ENCODE results near the gene ANO1.
A peak's percentile ranks its signal among the peaks of the same experiment; 100 is the strongest.

ANO1 gene

DNA sequence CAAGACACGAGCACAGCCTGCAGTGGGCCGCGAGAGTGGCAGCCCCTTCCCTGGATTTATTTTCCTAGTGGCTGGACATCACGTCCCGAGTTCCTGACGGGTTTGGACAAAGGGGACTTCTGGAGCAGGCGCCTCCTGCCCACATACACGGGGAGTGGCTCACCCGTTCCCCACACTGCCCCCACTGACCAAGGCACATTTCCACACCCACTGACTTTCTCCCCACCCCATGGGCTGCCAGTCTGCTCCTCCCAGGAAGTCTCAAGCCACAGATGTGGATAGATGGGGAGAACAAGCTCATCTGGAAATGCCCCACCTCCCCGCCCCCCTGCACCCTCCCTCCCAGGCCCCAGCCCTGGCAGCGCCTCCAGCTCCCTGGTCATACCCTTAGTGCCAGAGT is 91.0 kb downstream of the ANO1 start:
- no peaks in the 10 kb centered on the region for H3K9me3 ChIP-seq (ENCODE audit: control insufficient read depth, low read length)
- no peaks in the 10 kb centered on the region for H3K36me3 ChIP-seq (ENCODE audit: control insufficient read depth, insufficient read depth, low read length)
- H3K27ac ChIP-seq (ENCODE audit: insufficient read depth, low read length, poor library complexity, severe bottlenecking) = no peak overlapping the region
- DNase-seq = no peak
- H3K27me3 ChIP-seq (replicated peaks; ENCODE audit: control insufficient read depth, insufficient read depth, low read length, poor library complexity, severe bottlenecking) = no peaks in the 10 kb centered on the region
- no peak overlapping the region for H3K4me3 ChIP-seq (ENCODE audit: insufficient read depth, low read depth, low read length, poor library complexity, severe bottlenecking)
- H3K4me1 ChIP-seq (ENCODE audit: control insufficient read depth, insufficient read depth, low read length, poor library complexity, severe bottlenecking) = no peaks in the 10 kb centered on the region

- Histone ChIP-seq H3K4me1 (ENCODE audit: control insufficient read depth, insufficient read depth, low read length, poor library complexity, severe bottlenecking) (no peaks in the 10 kb centered on the region), H3K27me3 (replicated peaks; ENCODE audit: control insufficient read depth, insufficient read depth, low read length, poor library complexity, severe bottlenecking) (no peaks in the 10 kb centered on the region), H3K36me3 (ENCODE audit: control insufficient read depth, insufficient read depth, low read length) (no peaks in the 10 kb centered on the region), H3K4me3 (ENCODE audit: insufficient read depth, low read depth, low read length, poor library complexity, severe bottlenecking) (no peak overlapping the region), H3K27ac (ENCODE audit: insufficient read depth, low read length, poor library complexity, severe bottlenecking) (no peak overlapping the region), H3K9me3 (ENCODE audit: control insufficient read depth, low read length) (no peaks in the 10 kb centered on the region)
- DNase-seq = no peak
These were observed 91.5 kb downstream of the ANO1 start for GRCh38 chr11:70169632-70170031.

DNA sequence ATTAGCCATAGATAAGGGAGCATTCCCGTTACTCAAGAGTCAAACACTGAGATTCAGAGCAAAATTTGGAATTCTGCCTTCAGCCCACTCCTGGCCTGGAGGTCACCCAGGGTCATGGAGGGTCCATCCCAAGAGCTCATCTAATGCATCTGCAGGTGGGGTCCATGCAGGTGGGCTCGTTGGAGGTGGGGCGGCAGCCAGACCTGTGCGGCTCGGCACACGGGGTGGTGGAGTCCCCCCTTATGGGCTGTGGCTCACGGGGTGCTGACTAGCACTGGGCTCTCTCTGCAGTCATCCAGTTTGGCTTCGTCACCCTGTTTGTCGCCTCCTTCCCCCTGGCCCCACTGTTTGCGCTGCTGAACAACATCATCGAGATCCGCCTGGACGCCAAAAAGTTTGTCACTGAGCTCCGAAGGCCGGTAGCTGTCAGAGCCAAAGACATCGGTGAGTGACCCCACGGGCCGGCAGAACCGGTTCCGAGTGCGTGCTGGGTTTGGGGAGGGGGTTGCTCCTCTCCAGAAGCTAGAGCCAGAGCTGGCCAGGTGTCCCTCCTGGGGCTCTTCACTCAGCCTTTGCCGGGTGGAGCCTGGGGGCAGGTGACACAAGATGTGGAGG is 92.6 kb downstream of the ANO1 start:
- Histone ChIP-seq H3K9me3 (ENCODE audit: control insufficient read depth, low read length) (no peaks in the 10 kb centered on the region), H3K27me3 (replicated peaks; ENCODE audit: control insufficient read depth, insufficient read depth, low read length, poor library complexity, severe bottlenecking) (no peaks in the 10 kb centered on the region), H3K27ac (ENCODE audit: insufficient read depth, low read length, poor library complexity, severe bottlenecking) (no peak overlapping the region), H3K36me3 (ENCODE audit: control insufficient read depth, insufficient read depth, low read length) (no peaks in the 10 kb centered on the region), H3K4me1 (ENCODE audit: control insufficient read depth, insufficient read depth, low read length, poor library complexity, severe bottlenecking) (no peaks in the 10 kb centered on the region), H3K4me3 (ENCODE audit: insufficient read depth, low read depth, low read length, poor library complexity, severe bottlenecking) (no peak overlapping the region)
- no peak for DNase-seq

- DNase-seq = no peak
- Histone ChIP-seq H3K9me3 (ENCODE audit: control insufficient read depth, low read length) (no peaks in the 10 kb centered on the region), H3K27me3 (replicated peaks; ENCODE audit: control insufficient read depth, insufficient read depth, low read length, poor library complexity, severe bottlenecking) (no peaks in the 10 kb centered on the region), H3K4me1 (ENCODE audit: control insufficient read depth, insufficient read depth, low read length, poor library complexity, severe bottlenecking) (no peaks in the 10 kb centered on the region), H3K27ac (ENCODE audit: insufficient read depth, low read length, poor library complexity, severe bottlenecking) (no peak overlapping the region), H3K4me3 (ENCODE audit: insufficient read depth, low read depth, low read length, poor library complexity, severe bottlenecking) (no peak overlapping the region), H3K36me3 (ENCODE audit: control insufficient read depth, insufficient read depth, low read length) (no peaks in the 10 kb centered on the region)
These were observed 94.9 kb downstream of the ANO1 start for GRCh38 chr11:70173018-70173417.

DNA sequence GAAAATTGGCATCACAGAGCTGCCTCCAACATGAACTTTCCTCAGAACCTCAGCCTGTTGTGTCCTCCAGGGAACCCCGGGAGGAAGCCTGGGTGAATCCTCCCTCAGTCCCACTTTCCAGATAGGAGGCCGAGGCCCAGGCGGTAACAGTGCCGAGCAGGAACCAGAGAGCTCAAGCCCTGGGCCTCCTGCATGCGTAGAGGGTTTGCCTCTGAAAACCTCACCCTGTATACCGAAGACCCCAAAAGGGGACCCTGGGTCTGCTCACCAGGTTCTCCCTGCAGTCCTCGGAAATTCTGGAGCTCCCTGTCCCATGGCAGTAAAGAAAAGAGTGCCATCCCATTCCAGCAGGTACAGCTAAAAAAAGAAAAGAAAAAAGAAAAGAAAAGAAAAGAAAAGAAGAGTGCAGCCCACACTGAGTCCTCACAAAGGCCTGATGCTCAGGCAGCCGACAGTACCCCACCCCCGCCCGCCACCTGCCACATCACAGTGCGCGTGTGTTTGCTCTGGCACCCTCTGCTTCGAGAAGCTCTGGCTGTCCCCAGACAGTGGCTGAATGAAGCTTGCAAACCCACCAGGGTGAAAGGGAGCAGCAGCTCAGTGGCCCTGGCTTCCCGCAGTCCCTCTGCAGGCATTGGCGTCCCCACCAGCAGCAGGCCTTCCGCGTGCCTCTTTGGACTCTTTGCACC is 96.6 kb downstream of the ANO1 start:
- Histone ChIP-seq H3K4me3 (ENCODE audit: insufficient read depth, low read depth, low read length, poor library complexity, severe bottlenecking) (no peak overlapping the region), H3K9me3 (ENCODE audit: control insufficient read depth, low read length) (no peaks in the 10 kb centered on the region), H3K4me1 (ENCODE audit: control insufficient read depth, insufficient read depth, low read length, poor library complexity, severe bottlenecking) (no peaks in the 10 kb centered on the region), H3K27me3 (replicated peaks; ENCODE audit: control insufficient read depth, insufficient read depth, low read length, poor library complexity, severe bottlenecking) (no peaks in the 10 kb centered on the region), H3K27ac (ENCODE audit: insufficient read depth, low read length, poor library complexity, severe bottlenecking) (no peak overlapping the region), H3K36me3 (ENCODE audit: control insufficient read depth, insufficient read depth, low read length) (no peaks in the 10 kb centered on the region)
- DNase-seq = no peak

DNA sequence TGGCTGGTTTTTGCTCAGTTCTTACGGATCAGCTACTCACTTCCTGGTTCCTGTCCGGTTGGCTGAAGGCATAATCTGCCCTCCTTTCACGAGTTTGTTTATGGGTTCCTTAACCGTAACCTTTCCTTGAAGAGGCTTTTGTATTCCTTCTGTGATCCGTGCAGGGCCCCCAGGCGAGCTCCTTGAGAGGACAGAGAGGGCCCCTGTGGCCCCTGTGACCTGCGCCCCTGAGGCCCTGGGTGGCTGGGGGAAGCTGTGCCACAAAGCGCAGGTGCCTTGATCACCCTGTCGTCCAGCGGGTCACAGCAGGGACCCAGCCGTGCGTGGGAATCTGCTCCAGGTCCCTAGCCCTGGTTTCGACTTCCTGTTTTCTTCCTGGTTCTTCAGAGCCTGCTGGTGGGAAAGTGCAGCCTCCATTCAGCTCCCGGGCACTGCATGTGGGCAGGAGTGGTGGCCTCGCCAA is 97.2 kb downstream of the ANO1 start:
- Histone ChIP-seq H3K36me3 (ENCODE audit: control insufficient read depth, insufficient read depth, low read length) (no peaks in the 10 kb centered on the region), H3K27ac (ENCODE audit: insufficient read depth, low read length, poor library complexity, severe bottlenecking) (no peak overlapping the region), H3K27me3 (replicated peaks; ENCODE audit: control insufficient read depth, insufficient read depth, low read length, poor library complexity, severe bottlenecking) (no peaks in the 10 kb centered on the region), H3K4me3 (ENCODE audit: insufficient read depth, low read depth, low read length, poor library complexity, severe bottlenecking) (no peak overlapping the region), H3K4me1 (ENCODE audit: control insufficient read depth, insufficient read depth, low read length, poor library complexity, severe bottlenecking) (no peaks in the 10 kb centered on the region), H3K9me3 (ENCODE audit: control insufficient read depth, low read length) (no peaks in the 10 kb centered on the region)
- no peak for DNase-seq

DNA sequence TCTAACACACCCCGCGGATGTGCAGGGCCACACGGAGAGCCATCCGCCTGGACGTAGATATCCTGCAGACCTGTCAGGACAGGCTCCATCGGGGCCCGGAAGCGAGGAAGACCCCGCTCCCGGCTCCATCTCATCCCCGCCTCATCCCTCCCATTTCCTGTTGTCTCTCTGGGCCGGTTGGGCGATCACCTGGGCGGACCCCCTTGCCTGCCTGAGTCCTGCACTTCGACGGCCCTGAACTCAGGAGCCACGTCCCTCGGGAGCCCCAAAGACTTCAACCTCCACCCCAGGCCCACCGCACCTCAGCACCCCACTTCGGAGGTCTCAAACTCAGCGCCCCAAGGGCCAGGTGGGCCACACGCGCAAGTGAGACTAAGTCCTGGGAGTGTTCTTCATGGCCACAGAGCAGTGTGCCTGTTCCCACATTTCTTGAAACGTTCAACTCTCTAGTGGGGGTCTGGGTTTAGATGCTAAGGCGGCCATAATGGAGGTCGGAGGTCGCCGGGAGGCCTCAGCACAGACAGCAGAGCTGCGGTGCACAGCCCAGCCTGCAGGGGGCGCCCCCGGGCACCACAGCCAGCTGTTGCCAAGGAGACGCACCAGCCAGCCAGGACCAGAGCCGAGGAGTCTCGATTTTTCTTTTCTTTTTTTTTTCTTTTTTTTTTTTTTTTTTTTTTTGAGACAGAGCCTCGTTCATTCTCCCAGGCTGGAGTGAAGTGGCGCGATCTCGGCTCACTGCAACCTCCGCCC is 99.0 kb downstream of the ANO1 start:
- Histone ChIP-seq H3K9me3 (ENCODE audit: control insufficient read depth, low read length) (no peaks in the 10 kb centered on the region), H3K4me1 (ENCODE audit: control insufficient read depth, insufficient read depth, low read length, poor library complexity, severe bottlenecking) (no peaks in the 10 kb centered on the region), H3K4me3 (ENCODE audit: insufficient read depth, low read depth, low read length, poor library complexity, severe bottlenecking) (no peak overlapping the region), H3K27me3 (replicated peaks; ENCODE audit: control insufficient read depth, insufficient read depth, low read length, poor library complexity, severe bottlenecking) (no peaks in the 10 kb centered on the region), H3K27ac (ENCODE audit: insufficient read depth, low read length, poor library complexity, severe bottlenecking) (no peak overlapping the region), H3K36me3 (ENCODE audit: control insufficient read depth, insufficient read depth, low read length) (no peaks in the 10 kb centered on the region)
- peak; percentile 19 to 42 (median 22) for DNase-seq

GRCh38 chr11:70180906-70181305 is 102.8 kb downstream of the ANO1 start:
- Histone ChIP-seq H3K27me3 (replicated peaks; ENCODE audit: control insufficient read depth, insufficient read depth, low read length, poor library complexity, severe bottlenecking) (no peaks in the 10 kb centered on the region), H3K36me3 (ENCODE audit: control insufficient read depth, insufficient read depth, low read length) (no peaks in the 10 kb centered on the region), H3K27ac (ENCODE audit: insufficient read depth, low read length, poor library complexity, severe bottlenecking) (no peak overlapping the region), H3K4me3 (ENCODE audit: insufficient read depth, low read depth, low read length, poor library complexity, severe bottlenecking) (no peak overlapping the region), H3K9me3 (ENCODE audit: control insufficient read depth, low read length) (no peaks in the 10 kb centered on the region), H3K4me1 (ENCODE audit: control insufficient read depth, insufficient read depth, low read length, poor library complexity, severe bottlenecking) (no peaks in the 10 kb centered on the region)
- DNase-seq = no peak

GRCh38 chr11:70182266-70182665 is 104.1 kb downstream of the ANO1 start:
- no peak for DNase-seq
- H3K27me3 ChIP-seq (replicated peaks; ENCODE audit: control insufficient read depth, insufficient read depth, low read length, poor library complexity, severe bottlenecking) = no peaks in the 10 kb centered on the region
- H3K4me3 ChIP-seq (ENCODE audit: insufficient read depth, low read depth, low read length, poor library complexity, severe bottlenecking) = no peak overlapping the region
- H3K27ac ChIP-seq (ENCODE audit: insufficient read depth, low read length, poor library complexity, severe bottlenecking) = no peak overlapping the region
- no peaks in the 10 kb centered on the region for H3K36me3 ChIP-seq (ENCODE audit: control insufficient read depth, insufficient read depth, low read length)
- H3K4me1 ChIP-seq (ENCODE audit: control insufficient read depth, insufficient read depth, low read length, poor library complexity, severe bottlenecking) = no peaks in the 10 kb centered on the region
- H3K9me3 ChIP-seq (ENCODE audit: control insufficient read depth, low read length) = no peaks in the 10 kb centered on the region

GRCh38 chr11:70183032-70183431 is 104.9 kb downstream of the ANO1 start:
- Histone ChIP-seq H3K27ac (ENCODE audit: insufficient read depth, low read length, poor library complexity, severe bottlenecking) (no peak overlapping the region), H3K4me1 (ENCODE audit: control insufficient read depth, insufficient read depth, low read length, poor library complexity, severe bottlenecking) (no peaks in the 10 kb centered on the region), H3K4me3 (ENCODE audit: insufficient read depth, low read depth, low read length, poor library complexity, severe bottlenecking) (no peak overlapping the region), H3K27me3 (replicated peaks; ENCODE audit: control insufficient read depth, insufficient read depth, low read length, poor library complexity, severe bottlenecking) (no peaks in the 10 kb centered on the region), H3K9me3 (ENCODE audit: control insufficient read depth, low read length) (no peaks in the 10 kb centered on the region), H3K36me3 (ENCODE audit: control insufficient read depth, insufficient read depth, low read length) (no peaks in the 10 kb centered on the region)
- DNase-seq = no peak
